Brain microvascular endothelial cell (primary cell): ENCODE data around the gene CDC5L.

Source experiments
- DNase-seq: peaks from one replicate; pipeline ENCODE4 v3.0.0-alpha.2; 2020
- H3K27ac ChIP-seq: fragments of 250-450 bp; sonication (Bioruptor Pico); 2 replicates; pipeline ENCODE4 v1.5.1; 2020; ENCODE audit warnings: mild to moderate bottlenecking, moderate library complexity
- H3K27me3 ChIP-seq: fragments of 250-450 bp; sonication (Bioruptor Pico); replicated peaks from 2 replicates; pipeline ENCODE4 v1.5.1; 2020; ENCODE audit warnings: mild to moderate bottlenecking
- H3K36me3 ChIP-seq: fragments of 250-450 bp; sonication (Bioruptor Pico); replicated peaks from 2 replicates; pipeline ENCODE4 v1.5.1; 2020; ENCODE audit warnings: mild to moderate bottlenecking
- H3K4me3 ChIP-seq: 2 replicates; pipeline ENCODE4 v1.5.1; 2011; ENCODE audit warnings: low read depth, mild to moderate bottlenecking, control low read depth, low read length, moderate library complexity
- in situ Hi-C: cut with HindIII; loops from 2 replicates; pipeline ENCODE4 v1.10.0; 2017; ENCODE audit warnings: low sequenced_read_pairs, low pct_ligation_motif_present
- TF ChIP-seq, protein P1 (sequence below): IDR thresholded peaks from 2 replicates; pipeline ENCODE4 v1.5.1; 2011; ENCODE audit warnings: low read depth, mild to moderate bottlenecking, moderate library complexity, low read length, control low read depth, inconsistent platforms; ENCODE audit errors: missing control alignments

Gene CDC5L

GRCh38 chr6:44471271-44471981 is 83.9 kb downstream of the CDC5L start:
- in situ Hi-C loops = no loop called here

GRCh38 chr6:44472250-44472945 is 84.9 kb downstream of the CDC5L start:
- in situ Hi-C loops = no loop called here
- TF ChIP-seq, protein P1, sequence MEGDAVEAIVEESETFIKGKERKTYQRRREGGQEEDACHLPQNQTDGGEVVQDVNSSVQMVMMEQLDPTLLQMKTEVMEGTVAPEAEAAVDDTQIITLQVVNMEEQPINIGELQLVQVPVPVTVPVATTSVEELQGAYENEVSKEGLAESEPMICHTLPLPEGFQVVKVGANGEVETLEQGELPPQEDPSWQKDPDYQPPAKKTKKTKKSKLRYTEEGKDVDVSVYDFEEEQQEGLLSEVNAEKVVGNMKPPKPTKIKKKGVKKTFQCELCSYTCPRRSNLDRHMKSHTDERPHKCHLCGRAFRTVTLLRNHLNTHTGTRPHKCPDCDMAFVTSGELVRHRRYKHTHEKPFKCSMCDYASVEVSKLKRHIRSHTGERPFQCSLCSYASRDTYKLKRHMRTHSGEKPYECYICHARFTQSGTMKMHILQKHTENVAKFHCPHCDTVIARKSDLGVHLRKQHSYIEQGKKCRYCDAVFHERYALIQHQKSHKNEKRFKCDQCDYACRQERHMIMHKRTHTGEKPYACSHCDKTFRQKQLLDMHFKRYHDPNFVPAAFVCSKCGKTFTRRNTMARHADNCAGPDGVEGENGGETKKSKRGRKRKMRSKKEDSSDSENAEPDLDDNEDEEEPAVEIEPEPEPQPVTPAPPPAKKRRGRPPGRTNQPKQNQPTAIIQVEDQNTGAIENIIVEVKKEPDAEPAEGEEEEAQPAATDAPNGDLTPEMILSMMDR = no peak

More at GRCh38 chr6:44471271-44471981, 83.9 kb downstream of the CDC5L start:
- Histone ChIP-seq H3K27me3 (no peaks in the 10 kb centered on the region), H3K27ac (no peak overlapping the region), H3K36me3 (no peaks in the 10 kb centered on the region), H3K4me3 (no peak overlapping the region)
- TF ChIP-seq, protein P1 = no peak
- no peak for DNase-seq

GRCh38 chr6:44473393-44474189 is 86.1 kb downstream of the CDC5L start:
- no peak overlapping the region for H3K4me3 ChIP-seq
- peaks cover 2% of the 10 kb centered on the region for H3K27me3 ChIP-seq
- no peak for DNase-seq

More at GRCh38 chr6:44472250-44472945, 84.9 kb downstream of the CDC5L start:
- peaks cover under 1% of the 10 kb centered on the region for H3K27me3 ChIP-seq
- no peak overlapping the region for H3K27ac ChIP-seq
- no peak overlapping the region for H3K4me3 ChIP-seq
- DNase-seq = no peak
- H3K36me3 ChIP-seq = no peaks in the 10 kb centered on the region

DNA sequence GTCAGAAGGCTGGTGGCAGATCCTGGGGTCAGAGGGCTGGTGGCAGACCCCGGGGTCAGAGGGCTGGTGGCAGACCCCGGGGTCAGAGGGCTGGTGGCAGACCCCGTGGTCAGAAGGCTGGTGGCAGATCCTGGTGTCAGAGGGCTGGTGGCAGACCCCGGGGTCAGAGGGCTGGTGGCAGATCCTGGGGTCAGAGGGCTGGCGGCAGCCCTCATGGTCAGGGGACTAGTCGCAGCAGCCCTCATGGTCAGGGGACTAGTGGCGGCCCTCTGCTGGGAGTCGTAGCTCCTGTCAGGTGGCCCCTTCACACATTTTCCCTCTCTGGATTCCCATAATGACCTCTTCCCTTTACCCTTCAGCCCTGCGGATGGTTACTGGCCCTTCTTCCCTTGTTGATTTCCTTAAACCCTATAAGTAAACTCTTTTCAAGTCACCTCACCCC is 86.7 kb downstream of the CDC5L start:
- Histone ChIP-seq H3K36me3 (no peaks in the 10 kb centered on the region), H3K27me3 (peaks cover 2% of the 10 kb centered on the region), H3K27ac (no peak overlapping the region), H3K4me3 (no peak overlapping the region)
- DNase-seq = no peak
- in situ Hi-C loops = no loop called here
- TF ChIP-seq, protein P1 = no peak

More at GRCh38 chr6:44473393-44474189, 86.1 kb downstream of the CDC5L start:
- TF ChIP-seq, protein P1 = no peak
- Histone ChIP-seq H3K36me3 (no peaks in the 10 kb centered on the region), H3K27ac (no peak overlapping the region)
- in situ Hi-C loops = no loop called here

GRCh38 chr6:44474643-44475042 is 87.1 kb downstream of the CDC5L start:
- no peak for DNase-seq
- no peak overlapping the region for H3K4me3 ChIP-seq
- no peak overlapping the region for H3K27ac ChIP-seq
- in situ Hi-C loops = no loop called here
- H3K27me3 ChIP-seq = peaks cover 2% of the 10 kb centered on the region
- TF ChIP-seq, protein P1 = no peak
- H3K36me3 ChIP-seq = no peaks in the 10 kb centered on the region
